Erythroblast (primary cell): ENCODE data around the gene CSMD2.

Experiments used
- GATA1 ChIP-seq: IDR thresholded peaks from 2 replicates; pipeline ENCODE4 v1.6.1; 2011; ENCODE audit warnings: low read depth, mild to moderate bottlenecking, control low read depth, low read length, moderate library complexity
- POLR2A ChIP-seq: IDR thresholded peaks from 2 replicates; pipeline ENCODE4 v1.6.1; 2011; ENCODE audit warnings: mild to moderate bottlenecking, low read length

GRCh38 chr1:33758698-33759097, 406.3 kb downstream of the CSMD2 start:
- no peak for TF ChIP-seq POLR2A
- TF ChIP-seq GATA1, result no peak
